HEK293T (cell line): ENCODE results near the gene ALPG.

Experiments used
- FOXM1 ChIP-seq: fragments of 450-650 bp; IDR thresholded peaks from 2 replicates; pipeline ENCODE4 v1.6.1; 2017; ENCODE audit warnings: mild to moderate bottlenecking, borderline replicate concordance
- SP1 ChIP-seq: fragments of 450-650 bp; IDR thresholded peaks from 2 replicates; pipeline ENCODE4 v1.6.1; 2017
- TARDBP ChIP-seq: fragments of 450-650 bp; IDR thresholded peaks from 2 replicates; pipeline ENCODE4 v1.6.1; 2016

GRCh38 chr2:232412986-232413385, 6.3 kb downstream of the ALPG start:
- TF ChIP-seq SP1: no peak
- TF ChIP-seq TARDBP: no peak
- TF ChIP-seq FOXM1: no peak
